GM21360 (cell line): ENCODE results near the gene AIDA.
"Not testable (repeated sequence)": the region's sequence is repeated elsewhere in the genome, so short reads cannot be mapped to it uniquely, and the experiment has no call there.

Source experiments
- ATAC-seq: cut with Tn5 transposase; IDR thresholded peaks from one replicate; pipeline ENCODE4 v1.9.1; 2021; ENCODE audit warnings: mild to moderate bottlenecking, moderate library complexity; ENCODE audit not compliant: unreplicated experiment

Gene AIDA

DNA sequence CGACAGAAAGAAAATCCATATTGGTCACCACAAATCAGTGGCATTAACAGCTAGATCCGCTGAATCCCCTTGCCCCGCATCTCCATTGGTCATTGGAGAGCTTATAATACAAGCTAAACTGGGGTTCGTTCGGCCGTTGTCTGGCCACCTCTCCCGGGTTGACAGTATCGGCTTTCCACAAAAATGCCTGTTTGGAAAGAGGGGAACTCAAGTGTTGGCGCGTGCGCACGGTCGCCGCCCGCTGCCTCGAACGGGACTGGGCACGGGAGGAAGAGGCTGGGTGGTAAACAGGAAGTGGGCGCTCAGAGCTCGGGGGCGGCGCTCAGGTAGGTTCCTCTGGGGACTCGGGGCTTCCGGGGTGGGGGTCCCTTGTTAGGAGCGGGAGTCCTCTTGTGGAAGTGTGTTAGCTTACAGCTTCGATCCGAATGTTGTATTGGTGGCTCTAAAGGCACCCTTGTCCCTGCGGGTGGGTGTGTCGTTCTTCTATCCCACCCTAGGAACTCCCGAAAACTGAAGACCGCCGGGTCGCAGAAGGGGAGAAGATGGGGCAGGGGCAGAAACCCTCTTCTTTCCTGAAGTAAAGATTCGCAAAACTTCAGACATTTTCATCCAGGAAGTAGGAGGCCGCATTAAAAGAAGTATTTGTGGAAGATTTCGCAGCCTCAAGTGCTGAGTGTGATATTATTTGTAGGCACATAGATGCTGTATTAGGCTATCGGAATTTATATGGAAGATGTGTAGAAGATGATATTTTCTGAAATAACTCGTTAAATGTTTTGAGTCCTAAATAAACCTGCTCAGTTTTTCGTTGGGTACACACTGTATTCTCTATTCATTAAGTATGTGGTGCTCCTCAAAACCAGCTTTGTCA, 1.0 kb upstream of the AIDA start:
- ATAC-seq = peak; percentile 61

DNA sequence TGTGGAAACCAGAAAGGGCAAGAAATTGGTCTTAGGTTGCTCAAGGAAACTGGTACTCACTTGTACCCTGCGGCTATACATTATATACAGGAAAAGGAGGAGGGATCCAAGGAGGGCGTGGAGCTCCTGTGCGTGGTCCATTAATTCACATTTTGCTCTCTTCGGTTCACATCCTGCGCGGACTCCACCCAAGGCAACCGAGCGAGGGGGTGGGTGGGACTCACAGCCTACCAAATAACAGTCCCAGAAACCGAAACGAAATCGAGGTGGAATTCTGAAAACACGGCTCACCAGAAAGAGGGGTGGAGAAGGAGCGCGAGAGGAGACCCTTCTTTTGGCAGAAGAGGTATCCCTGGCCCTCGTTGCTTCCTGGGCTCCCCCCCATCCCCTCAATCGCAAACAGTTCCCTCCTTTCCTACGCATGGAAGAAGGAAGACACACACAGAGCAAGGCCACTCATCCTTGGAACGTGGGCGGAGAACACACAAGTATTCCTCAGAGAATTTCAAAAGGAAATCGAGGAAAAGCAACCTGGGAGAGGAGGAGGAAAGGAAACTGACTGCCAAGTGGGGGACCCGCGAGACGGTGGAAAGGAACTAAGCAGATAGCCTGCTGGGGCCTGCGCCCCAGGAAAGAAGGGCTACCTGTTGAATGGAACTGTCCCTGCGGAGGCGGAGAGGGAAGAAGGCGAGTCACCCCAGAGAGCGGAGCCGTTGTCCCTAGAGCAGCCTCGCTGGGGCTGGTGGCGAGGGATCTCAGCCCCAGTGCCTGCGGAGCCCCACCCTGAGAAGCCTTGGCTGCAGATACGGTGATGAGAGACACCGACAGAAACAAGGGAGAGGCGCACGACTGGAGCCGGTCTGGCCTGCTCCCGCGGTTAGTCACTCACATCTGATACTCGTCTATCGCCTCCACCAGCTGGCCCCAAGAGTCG, 705 bp downstream of the AIDA start:
- peak; percentile 32 for ATAC-seq

DNA sequence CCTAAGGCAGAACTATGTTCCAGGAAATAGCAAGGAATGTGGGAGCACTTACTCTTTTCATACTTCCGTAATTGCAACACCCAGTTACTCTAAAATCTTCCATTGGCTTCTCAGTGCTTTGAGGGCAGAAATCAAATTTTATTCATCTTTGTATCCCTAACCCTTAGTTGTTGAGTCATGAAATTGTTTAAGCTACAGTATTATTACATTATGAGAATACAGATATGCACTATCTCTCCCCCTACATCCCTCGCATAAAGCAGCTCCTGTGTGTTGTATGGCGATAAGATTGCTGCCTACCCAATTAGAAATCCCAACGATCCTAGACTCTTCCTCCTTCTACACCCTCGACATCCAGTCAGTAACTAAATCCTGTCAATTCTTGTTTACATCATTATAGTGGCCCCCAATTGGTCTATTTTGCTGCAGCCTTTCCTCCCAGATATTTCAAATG, 2.6 kb downstream of the AIDA start:
- ATAC-seq = no peak

DNA sequence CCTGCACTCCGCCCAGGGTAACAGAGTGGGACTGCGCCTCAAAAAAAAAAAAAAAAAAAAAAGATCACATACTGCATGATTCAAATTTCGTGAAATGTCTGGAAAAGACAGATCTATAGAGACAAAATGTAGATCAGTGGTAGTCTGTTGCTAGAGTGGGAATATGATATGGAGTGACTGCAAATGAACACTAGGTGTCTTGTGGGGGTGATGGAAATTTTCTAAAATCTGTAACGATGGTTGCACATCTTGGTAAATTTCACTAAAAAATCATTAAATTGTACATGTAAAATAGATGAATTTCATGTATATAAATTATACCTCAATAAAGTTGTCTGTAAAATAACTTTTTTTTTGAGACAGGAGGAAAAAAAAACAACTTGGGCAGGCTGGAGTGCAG, 5.5 kb downstream of the AIDA start:
- ATAC-seq = no peak

DNA sequence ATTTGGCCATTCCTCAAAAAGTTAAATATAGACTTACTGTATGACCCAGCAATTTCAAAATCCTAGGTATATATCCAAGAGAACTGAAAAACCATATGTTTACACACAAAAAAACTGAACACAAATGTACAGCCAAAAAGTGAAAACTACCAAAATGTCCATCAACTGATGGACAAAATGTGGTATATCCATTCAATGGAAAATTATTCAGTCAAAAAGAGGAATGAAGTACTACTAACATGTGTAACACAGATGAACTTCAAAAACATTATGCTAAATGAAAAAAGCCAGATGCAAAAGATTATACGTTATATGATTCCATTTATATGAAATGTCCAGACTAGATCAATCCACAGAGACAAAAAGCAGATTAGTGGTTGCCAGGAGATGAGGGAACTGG, 8.0 kb downstream of the AIDA start:
- ATAC-seq = no peak

DNA sequence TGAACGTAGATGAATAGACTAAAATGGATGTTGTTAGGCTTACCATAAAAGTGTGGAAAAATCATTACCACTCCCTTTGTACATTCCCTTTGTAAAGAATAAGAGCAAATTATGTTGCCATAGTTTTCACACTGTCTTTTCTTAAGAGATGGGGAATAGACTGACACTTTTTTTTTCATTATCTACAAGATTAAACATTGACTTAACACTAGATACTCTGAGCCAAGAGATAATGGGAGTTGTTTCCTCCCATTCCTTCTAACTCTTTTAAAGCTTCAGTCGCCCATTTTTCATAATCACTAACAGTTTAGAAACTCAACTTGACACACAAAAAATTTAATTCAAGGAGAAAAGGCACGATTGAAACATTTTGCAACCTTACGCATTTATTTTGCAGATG, 10.1 kb downstream of the AIDA start:
- no peak for ATAC-seq

DNA sequence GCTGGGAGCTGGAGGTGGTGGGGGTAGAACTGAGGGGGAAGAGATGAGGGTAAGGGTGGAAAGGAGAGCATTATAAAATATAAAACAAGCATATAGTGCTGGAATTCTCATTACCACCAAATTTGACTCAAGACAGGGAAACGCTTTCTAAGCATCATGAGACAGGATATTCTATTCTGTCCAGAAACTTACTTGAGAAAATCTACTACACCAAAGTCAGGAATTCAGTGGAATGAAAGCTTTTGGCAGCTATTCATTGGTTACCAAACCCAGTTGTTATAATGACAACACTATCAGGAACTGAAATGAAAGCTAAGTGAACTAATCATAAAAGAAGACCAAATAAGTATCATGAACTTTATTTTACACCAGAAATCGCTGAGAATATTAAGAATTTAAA, 14.5 kb downstream of the AIDA start:
- ATAC-seq = no peak

DNA sequence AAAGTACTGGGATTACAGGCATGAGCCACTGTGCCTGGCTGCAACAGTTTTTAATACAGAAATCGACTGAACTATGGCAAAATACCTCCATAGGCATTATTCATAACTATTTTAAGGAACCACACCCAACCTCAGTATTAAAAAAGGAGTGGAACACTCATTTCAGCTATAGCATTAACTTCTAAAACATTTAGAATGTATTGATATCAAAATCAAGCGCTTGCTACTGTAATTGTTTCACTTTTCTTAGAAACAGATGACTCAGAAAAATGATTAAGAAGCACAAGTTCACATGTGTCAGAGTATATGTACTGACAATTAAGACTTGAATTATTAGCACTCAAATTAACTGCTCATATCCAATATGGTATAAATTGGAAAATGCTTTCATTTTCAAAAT, 15.1 kb downstream of the AIDA start:
- no peak for ATAC-seq

DNA sequence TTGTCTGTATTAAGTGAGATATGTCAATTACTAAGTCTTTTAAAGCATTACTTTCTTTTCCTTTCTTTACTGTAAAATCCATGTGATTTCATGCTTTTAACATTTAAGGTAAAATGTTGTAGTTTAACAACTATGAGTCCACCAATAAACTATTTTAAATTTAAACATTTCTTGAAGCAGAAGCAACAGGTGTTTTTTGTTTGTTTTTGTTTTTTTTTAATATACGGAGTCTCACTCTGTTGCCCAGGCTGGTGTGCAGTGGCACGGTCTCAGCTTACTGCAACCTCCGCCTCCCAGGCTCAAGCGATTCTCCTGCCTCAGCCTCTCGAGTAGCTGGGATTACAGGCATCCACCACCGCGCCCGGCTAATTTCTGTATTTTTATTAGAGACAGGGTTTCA, 15.6 kb downstream of the AIDA start:
- ATAC-seq = no peak

DNA sequence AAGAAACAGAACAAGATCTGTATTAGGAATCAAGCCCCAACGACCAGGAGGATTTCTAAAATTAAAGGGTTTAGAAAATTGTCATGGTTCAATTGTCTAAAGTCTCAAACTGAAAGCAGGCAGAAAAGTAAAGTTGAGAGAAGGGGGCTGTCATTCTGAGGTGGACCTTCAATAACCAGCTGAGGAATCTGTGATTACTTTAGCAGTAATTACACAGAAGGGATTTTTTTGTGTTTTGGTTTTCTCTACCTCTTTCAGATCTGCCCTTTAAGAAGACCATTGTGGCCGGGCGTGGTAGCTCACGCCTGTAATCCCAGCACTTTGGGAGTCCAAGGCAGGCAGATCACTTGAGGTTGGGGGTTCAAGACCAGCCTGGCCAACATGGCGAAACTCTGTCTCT, 17.4 kb downstream of the AIDA start:
- no peak for ATAC-seq

DNA sequence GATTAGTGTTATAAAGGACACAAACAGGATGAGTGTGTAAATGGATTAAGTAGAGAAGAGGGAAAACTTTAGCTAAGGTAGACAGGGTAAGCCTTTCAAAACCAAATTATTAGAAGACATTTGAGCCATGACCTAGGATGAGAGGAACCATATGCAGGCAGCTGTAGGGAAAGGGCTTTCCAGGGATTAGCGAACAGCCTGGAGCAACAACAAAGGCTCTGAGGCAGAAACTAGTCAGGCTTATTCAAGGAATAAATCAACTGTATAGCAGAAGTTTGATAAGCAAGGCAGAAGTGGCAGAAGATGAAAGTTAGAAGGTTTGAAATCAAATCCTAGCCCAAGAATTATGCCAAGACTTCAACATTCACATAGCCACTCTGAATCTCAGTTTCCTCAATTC, 21.3 kb downstream of the AIDA start:
- ATAC-seq = no peak

DNA sequence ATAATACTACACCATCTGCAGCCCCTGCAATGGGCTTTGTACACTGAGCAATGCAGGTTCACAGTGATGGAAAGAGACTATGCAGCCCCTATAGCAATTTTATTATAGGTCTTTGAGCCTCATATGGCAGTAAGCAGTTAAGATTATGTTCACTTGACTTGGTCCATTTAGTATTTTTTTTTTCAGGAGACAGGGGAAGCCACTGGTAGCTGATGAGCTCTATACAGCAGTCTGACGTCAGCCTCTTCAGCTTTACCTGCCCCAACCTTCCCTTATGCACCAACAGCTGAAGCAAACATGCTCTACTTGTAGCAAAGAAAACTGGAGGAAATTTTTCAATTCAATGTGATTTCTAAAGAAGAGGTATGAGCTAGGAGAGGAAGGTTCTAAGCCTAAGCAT, 32.2 kb downstream of the AIDA start:
- no peak for ATAC-seq

DNA sequence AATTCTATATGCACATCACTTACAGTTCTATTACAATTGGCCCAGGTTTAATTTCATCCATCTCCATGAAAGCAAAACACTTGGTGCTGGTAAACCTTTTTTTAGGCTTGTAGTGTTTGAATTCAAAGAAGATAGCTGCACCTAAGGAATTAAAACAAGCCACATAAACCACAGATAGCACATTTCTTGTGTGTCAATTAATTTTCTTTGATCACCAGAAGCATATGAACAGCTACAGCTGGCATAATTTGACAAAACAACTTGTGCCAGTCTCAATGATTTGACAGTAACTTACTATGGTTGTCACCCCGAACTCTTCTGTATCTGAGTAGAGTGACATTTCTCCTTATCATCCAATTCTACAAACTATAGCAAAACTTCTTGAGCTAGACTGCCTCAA, 42.2 kb downstream of the AIDA start:
- no peak for ATAC-seq

DNA sequence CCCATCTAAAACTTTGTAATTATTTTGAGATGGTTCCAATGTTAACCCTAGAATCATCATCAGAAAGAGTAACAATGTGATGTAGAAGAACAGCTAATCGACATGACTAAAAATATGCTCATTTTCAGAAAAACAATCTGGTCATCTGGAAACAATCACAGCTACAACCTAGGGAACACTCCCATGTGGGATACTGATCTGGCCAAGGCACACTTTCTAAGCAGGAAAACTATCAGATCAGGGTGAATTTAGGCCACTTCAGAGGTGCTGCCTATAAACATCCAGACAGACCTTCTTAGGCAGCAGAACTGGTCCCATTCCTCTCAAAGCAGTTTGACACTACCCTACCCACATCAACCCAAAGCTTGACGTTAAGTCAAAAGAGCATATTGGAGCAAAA, 43.2 kb downstream of the AIDA start:
- not testable (repeated sequence) for ATAC-seq

DNA sequence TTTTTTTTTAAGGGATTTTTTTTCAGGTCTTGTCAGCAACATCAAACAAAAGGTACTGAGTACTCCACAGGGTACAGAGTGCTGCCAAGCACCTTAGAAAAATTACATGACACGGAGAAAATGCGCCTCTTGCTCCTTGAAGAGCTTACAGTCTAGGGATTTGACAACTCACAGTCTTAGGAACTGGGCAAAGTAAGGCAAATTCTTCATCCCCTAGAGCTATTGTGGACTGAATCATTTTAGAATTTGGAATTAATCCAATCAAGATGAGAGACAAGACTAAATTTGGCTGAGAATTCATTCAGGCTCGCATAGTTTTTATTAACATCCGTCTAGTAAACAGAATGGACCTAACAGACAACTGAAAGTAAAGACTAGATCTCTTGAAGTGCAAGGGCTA, 44.1 kb downstream of the AIDA start:
- ATAC-seq = not testable (repeated sequence)

DNA sequence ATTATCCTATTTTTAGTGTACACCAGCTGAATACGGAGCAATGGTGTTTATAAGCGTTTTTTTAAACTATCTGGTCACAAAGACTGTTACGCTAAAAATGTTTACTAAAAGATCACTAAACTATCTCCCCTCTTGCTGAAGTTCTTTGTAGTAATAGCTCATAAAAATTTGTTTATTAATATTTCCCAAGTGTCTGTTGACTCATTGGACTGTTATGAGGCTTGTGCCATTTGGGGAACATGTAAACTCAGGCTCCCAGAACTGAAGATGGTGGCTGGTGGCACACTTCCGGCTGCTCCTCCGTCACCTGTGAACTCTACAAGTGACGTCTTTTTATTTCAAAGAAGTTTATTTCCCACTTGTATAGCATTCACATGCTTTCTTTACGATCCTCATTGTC, 46.3 kb downstream of the AIDA start:
- no peak for ATAC-seq

DNA sequence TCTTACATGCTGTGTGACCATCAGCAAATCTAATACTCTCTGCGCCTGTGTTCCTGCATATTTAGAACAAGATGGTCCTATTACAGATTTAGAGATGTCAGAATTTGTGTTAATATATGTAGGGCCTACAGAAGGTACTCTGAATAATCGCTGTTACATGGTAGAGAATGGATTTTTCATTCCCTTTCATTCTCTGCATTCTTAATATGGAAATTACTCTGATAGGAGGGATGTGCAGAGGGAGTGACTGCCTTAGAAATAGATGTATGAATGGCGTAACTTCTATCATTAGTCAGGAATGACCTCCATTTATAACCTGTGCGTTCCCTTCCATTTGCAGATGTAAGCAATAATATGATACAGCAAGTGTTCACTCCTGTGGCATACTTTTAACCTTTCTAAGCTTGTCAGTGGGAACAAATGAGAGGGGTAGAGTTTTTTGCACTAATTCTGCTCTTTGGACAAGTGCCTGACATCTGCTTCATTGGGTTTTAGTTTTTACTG, 48.8 kb downstream of the AIDA start:
- ATAC-seq = no peak

DNA sequence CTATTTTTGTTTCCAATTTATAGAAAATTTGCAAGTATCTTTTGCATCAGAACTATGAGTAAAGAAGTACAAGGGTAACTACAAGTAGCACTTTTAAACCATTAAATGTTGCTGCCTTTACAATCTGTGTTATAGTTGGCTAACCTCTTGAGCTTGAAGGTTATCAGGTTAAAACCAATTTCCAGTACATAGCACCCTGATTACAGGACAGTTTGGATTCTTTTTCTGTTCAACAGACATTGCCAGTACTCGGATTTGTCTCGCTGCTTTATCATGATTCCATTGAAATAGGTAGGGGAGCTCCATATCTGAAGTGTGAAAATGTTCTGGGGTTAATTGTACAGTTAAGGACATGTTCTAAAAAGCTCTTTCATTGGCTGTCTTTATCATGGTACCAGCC, 54.4 kb downstream of the AIDA start:
- no peak for ATAC-seq

DNA sequence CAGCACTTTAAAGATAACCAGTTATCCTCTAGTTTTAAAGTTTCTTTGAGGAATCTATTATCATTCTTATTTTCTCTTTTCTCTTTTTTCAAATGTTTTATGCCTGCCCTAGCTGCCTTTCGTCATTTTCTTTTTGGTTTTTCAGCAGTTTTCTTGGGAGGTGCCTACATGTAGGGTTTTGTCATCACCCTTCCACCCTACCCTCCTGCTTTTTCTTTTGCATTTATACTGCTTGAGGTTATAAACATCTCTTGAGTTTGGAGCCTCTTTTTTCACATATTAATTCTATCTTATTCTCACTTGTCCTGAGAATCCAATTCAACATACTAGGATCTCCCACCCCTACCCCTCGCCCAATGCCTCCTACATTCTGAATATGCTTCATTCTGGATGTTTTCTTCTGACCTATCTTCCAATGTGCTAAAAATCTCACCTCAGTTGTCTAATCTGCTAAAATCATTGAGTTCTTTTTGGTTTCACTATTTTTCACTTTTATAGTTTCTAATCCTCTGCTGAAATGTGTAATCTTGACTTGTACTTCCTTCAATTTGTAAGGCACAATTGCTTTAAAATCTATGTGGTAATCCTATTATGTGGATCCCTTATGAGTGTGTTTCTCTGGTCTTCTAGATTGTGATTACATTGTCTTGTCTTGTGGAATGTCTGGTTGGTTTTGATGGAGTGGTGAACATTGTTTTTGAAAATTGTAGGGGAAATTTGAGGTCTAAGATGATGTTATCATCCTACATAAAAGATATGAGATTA, 55.7 kb downstream of the AIDA start:
- no peak for ATAC-seq

DNA sequence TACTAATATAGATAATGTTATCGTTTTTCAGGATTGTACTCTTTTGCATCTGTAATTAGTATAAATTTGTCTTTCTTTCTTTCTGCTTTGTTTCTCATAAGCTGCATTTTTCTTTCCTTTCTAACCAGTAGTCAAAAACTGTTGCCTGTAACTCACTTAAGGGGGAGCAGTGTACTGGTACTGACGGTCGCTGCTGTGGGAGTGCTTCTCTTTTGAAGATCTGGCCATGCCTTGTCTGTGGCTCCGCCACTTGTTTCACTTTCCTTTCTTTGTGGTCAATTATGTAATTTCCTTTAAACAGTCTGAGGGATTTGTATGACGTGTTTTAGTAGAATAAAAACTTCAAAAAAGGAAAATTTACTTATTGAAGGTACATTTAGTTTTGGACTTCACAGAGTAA, 57.4 kb downstream of the AIDA start:
- ATAC-seq = peak; percentile 99
